Breast epithelium (tissue), 4 donors: ENCODE results near the gene BSN. TPM values are rescaled to one million over a fixed set of nuclear protein-coding genes. Genes with fewer than 3 reads are reported as not detected.

Experiments used
- DNase-seq, 2 donors: peaks; one replicate each; pipeline ENCODE4 v3.0.0-alpha.2; 2019; ENCODE audit warnings: low spot score in 2 of 2
- H3K27ac ChIP-seq, 2 donors: fragments of 200-600 bp; sonication (generic) in 1 of 2; one replicate each; pipeline ENCODE4 v1.5.1; 2016 to 2019; ENCODE audit warnings: mild to moderate bottlenecking in 1 of 2
- H3K27me3 ChIP-seq, 2 donors: fragments of 200-600 bp; sonication (generic) in 1 of 2; one replicate each; pipeline versions ENCODE4 v1.5.1 to v1.6.0; 2017 to 2019; ENCODE audit warnings: control low read depth in 1 of 2, mild to moderate bottlenecking in 1 of 2
- H3K36me3 ChIP-seq: fragments of 200-600 bp; one replicate; pipeline ENCODE4 v1.5.1; 2019
- H3K4me1 ChIP-seq, 2 donors: fragments of 200-600 bp; sonication (generic); one replicate each; pipeline ENCODE4 v1.5.1; 2016 to 2019; ENCODE audit warnings: control low read depth in 1 of 2
- H3K4me3 ChIP-seq, 3 donors: fragments of 200-600 bp; sonication (generic); 1 replicate in 2 of 3; 2 replicates in 1 of 3; pipeline ENCODE4 v1.5.1; 2016 to 2019; ENCODE audit warnings: mild to moderate bottlenecking in 3 of 3, moderate library complexity in 2 of 3
- H3K9me3 ChIP-seq, 2 donors: fragments of 200-600 bp; sonication (generic) in 1 of 2; one replicate each; pipeline ENCODE4 v1.5.1; 2016 to 2019; ENCODE audit warnings: control low read depth in 1 of 2
- POLR2A ChIP-seq: fragments of 450-650 bp; IDR thresholded peaks from one replicate; pipeline ENCODE4 v1.6.1; 2016; ENCODE audit warnings: antibody characterized with exemption, mild to moderate bottlenecking, moderate library complexity
- POLR2AphosphoS5 ChIP-seq, 3 donors: sonication (generic); formaldehyde crosslinking; IDR thresholded peaks; one replicate each; pipeline ENCODE4 v1.6.1; 2017; ENCODE audit warnings: antibody characterized with exemption in 3 of 3
- intact Hi-C: fragments of 100-400 bp; cut with DNase I; formaldehyde crosslinking; loops from one replicate; pipeline ENCODE4 v1.15.1; 2023; ENCODE audit warnings: low total_unique reads
- total RNA-seq, 3 donors: library from RNA; depleted of rRNA; stranded (reverse); fragments of >200 nt; gene quantifications; one replicate each; pipeline ENCODE4 v1.1.0, GENCODE V29; 2016
- TF ChIP-seq, protein P1 (sequence below), 3 donors: fragments of 450-650 bp; IDR thresholded peaks; one replicate each; pipeline ENCODE4 v1.5.1; 2016 to 2017; ENCODE audit warnings: antibody characterized with exemption in 3 of 3, mild to moderate bottlenecking in 3 of 3, moderate library complexity in 3 of 3

Gene BSN
- total RNA-seq, 3 donors from 2014 or later = 0.15 to 0.48 (median 0.33) TPM

DNA sequence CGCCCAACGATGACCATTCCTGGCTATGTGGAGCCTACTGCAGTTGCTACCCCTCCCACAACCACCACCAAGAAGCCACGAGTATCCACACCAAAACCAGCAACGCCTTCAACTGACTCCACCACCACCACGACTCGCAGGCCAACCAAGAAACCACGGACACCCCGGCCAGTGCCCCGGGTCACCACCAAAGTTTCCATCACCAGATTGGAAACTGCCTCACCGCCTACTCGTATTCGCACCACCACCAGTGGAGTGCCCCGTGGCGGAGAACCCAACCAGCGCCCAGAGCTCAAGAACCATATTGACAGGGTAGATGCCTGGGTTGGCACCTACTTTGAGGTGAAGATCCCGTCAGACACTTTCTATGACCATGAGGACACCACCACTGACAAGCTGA lies 22.6 kb upstream of the BSN start:
- no peaks in the 10 kb centered on the region for H3K9me3 ChIP-seq
- no peak overlapping the region for H3K27ac ChIP-seq
- no peak overlapping the region for H3K4me3 ChIP-seq
- H3K27me3 ChIP-seq = no peaks in the 10 kb centered on the region
- no peak for DNase-seq
- intact Hi-C loops = no loop called here
- peaks cover 0 to 6% of the 10 kb centered on the region in 2 donors for H3K4me1 ChIP-seq
- TF ChIP-seq POLR2AphosphoS5 (IDR thresholded peaks at IDR 0.05) = no peak
- peaks cover 6% of the 10 kb centered on the region for H3K36me3 ChIP-seq

DNA sequence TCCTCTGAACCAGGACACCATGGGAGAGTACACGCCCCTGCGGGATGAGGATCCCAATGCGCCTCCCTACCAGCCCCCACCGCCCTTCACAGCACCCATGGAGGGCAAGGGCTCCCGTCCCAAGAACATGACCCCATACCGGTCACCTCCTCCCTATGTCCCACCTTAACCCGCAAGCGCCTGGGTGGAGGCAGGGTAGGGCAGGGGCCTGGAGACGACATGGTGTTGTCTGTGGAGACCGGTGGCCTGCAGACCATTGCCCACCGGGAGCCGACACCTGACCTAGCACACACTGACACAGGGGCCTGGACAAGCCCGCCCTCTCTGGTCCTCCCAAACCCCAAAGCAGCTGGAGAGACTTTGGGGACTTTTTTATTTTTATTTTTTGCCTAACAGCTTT lies 21.2 kb upstream of the BSN start:
- H3K27ac ChIP-seq = no peak overlapping the region
- no peaks in the 10 kb centered on the region for H3K9me3 ChIP-seq
- peaks cover 0 to 6% of the 10 kb centered on the region in 2 donors for H3K4me1 ChIP-seq
- DNase-seq = no peak
- intact Hi-C loops = no loop called here
- H3K4me3 ChIP-seq = no peak overlapping the region
- TF ChIP-seq POLR2AphosphoS5 (IDR thresholded peaks at IDR 0.05) (no peak), POLR2A (no peak)
- TF ChIP-seq, protein P1, sequence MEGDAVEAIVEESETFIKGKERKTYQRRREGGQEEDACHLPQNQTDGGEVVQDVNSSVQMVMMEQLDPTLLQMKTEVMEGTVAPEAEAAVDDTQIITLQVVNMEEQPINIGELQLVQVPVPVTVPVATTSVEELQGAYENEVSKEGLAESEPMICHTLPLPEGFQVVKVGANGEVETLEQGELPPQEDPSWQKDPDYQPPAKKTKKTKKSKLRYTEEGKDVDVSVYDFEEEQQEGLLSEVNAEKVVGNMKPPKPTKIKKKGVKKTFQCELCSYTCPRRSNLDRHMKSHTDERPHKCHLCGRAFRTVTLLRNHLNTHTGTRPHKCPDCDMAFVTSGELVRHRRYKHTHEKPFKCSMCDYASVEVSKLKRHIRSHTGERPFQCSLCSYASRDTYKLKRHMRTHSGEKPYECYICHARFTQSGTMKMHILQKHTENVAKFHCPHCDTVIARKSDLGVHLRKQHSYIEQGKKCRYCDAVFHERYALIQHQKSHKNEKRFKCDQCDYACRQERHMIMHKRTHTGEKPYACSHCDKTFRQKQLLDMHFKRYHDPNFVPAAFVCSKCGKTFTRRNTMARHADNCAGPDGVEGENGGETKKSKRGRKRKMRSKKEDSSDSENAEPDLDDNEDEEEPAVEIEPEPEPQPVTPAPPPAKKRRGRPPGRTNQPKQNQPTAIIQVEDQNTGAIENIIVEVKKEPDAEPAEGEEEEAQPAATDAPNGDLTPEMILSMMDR (IDR thresholded peaks at IDR 0.05) = no peak
- no peaks in the 10 kb centered on the region for H3K27me3 ChIP-seq
- H3K36me3 ChIP-seq = peaks cover 6% of the 10 kb centered on the region

DNA sequence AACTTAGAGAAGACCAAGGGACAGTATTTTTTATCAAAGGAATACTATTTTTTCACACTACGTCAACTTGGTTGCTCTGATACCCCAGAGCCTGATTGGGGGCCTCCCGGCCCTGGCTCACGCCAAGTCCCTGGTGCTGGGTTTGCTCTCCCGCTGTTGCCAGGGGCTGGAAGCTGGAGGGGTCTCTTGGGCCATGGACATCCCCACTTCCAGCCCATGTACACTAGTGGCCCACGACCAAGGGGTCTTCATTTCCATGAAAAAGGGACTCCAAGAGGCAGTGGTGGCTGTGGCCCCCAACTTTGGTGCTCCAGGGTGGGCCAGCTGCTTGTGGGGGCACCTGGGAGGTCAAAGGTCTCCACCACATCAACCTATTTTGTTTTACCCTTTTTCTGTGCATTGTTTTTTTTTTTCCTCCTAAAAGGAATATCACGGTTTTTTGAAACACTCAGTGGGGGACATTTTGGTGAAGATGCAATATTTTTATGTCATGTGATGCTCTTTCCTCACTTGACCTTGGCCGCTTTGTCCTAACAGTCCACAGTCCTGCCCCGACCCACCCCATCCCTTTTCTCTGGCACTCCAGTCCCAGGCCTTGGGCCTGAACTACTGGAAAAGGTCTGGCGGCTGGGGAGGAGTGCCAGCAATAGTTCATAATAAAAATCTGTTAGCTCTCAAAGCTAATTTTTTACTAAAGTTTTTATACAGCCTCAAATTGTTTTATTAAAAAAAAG lies 20.3 kb upstream of the BSN start:
- no peak for DNase-seq
- peaks cover 0 to 6% of the 10 kb centered on the region in 2 donors for H3K4me1 ChIP-seq
- no peaks in the 10 kb centered on the region for H3K27me3 ChIP-seq
- H3K9me3 ChIP-seq = no peaks in the 10 kb centered on the region
- H3K36me3 ChIP-seq = peaks cover 6% of the 10 kb centered on the region
- intact Hi-C loops = no loop called here
- peak overlapping the region; percentile 59 to 73 for H3K27ac ChIP-seq
- TF ChIP-seq POLR2A = no peak
- TF ChIP-seq POLR2AphosphoS5 (IDR thresholded peaks at IDR 0.05) = no peak
- TF ChIP-seq, protein P1 (IDR thresholded peaks at IDR 0.05) = no peak
- H3K4me3 ChIP-seq = no peak overlapping the region

DNA sequence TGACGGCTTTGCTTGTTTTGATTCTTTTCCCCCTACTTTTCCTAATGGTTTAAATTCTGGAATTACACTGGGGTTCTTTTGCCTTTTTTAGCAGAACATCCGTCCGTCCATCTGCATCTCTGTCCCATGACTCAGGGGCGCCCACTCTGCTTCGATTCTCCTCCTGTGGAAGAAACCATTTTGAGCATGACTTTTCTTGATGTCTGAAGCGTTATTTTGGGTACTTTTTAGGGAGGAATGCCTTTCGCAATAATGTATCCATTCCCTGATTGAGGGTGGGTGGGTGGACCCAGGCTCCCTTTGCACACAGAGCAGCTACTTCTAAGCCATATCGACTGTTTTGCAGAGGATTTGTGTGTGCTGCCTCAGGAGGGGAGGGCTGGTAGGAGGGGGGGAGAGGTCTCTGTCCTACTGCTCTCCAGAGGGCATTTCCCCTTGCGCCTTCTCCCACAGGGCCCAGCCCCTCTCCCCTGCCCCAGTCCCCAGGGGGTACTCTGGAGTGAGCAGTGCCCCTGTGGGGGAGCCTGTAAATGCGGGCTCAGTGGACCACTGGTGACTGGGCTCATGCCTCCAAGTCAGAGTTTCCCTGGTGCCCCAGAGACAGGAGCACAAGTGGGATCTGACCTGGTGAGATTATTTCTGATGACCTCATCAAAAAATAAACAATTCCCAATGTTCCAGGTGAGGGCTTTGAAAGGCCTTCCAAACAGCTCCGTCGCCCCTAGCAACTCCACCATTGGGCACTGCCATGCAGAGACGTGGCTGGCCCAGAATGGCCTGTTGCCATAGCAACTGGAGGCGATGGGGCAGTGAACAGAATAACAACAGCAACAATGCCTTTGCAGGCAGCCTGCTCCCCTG lies 19.5 kb upstream of the BSN start:
- intact Hi-C loops = loop anchor here (5.0 kb wide), 1 partner anchor 137 kb away; the partner anchor contains the start of gene APEH
- DNase-seq = no peak
- Histone ChIP-seq H3K9me3 (no peaks in the 10 kb centered on the region), H3K27me3 (no peaks in the 10 kb centered on the region), H3K4me1 (peaks cover 0 to 6% of the 10 kb centered on the region in 2 donors), H3K4me3 (no peak overlapping the region), H3K27ac (peak overlapping the region; percentile 48 to 73), H3K36me3 (peaks cover 6% of the 10 kb centered on the region)
- no peak for TF ChIP-seq POLR2A
- no peak for TF ChIP-seq POLR2AphosphoS5 (IDR thresholded peaks at IDR 0.05)
- TF ChIP-seq, protein P1 (IDR thresholded peaks at IDR 0.05) = no peak

DNA sequence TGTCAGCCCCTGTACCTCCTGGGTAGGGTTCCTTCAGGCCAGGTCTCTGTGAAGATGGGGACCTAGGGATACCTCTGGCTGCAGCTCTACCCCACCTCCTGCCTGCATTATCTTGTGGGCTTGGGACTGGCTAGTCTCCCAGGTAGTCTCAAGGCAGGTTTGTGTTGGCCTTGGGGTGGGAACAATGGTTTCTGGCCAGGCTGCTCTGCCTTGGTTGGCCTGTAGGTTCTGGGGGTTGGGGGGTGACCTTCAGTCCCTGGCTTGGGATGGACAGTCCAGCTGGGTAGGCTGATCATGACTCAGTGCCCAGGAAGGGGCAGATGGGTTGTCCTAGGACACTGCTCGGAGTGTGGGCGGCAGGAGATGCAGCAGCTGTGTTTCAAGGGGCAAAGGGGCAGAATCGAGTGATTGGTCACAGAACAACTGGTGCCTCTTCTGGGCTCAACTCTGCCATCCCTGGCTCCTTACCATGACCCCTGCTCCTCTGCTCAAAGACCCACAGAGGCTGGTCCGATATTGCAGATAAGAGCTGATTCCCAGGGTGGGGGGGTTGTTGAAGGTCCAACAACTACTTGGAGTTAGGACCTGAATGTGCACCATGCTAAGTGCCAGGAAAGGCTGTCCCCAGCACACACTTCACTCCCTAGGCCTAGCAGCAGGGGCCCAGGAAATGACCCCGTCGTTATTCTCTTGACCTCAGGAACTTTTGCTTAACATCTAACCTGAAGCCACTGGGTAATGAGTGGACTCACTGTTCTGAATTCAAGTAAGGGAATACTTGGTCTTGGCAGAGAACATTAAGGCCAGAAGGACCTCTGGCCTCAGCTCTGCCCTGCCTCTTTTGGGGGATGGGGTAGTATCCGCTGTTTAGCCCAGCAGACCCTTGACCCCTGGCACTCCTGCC lies 18.1 kb upstream of the BSN start:
- intact Hi-C loops = loop anchor here (5.0 kb wide), 1 partner anchor 136 kb away; the partner anchor contains the start of gene APEH
- Histone ChIP-seq H3K36me3 (peaks cover 1% of the 10 kb centered on the region), H3K4me1 (peaks cover 0 to 9% of the 10 kb centered on the region in 2 donors), H3K9me3 (no peaks in the 10 kb centered on the region), H3K4me3 (no peak overlapping the region), H3K27me3 (no peaks in the 10 kb centered on the region), H3K27ac (peak overlapping the region in 1 of 2 donors; percentile 73)
- no peak for DNase-seq
- TF ChIP-seq, protein P1 (IDR thresholded peaks at IDR 0.05) = no peak
- TF ChIP-seq POLR2AphosphoS5 (IDR thresholded peaks at IDR 0.05) = no peak
- no peak for TF ChIP-seq POLR2A
